Right cardiac atrium (tissue), 5 donors: Measurements from ENCODE around the gene GARNL3. TPM values are rescaled to one million over a fixed set of nuclear protein-coding genes. Genes with fewer than 3 reads are reported as not detected.

Experiments used
- ATAC-seq, 2 donors: fragments of 200-7000 bp; cut with Tn5 transposase; one replicate each; pipeline versions ENCODE4 v1.8.0 to v1.9.1; 2020; ENCODE audit warnings: moderate library complexity in 2 of 2, mild to moderate bottlenecking in 1 of 2
- DNase-seq, 3 donors: peaks; one replicate each; pipeline ENCODE4 v3.0.0-alpha.2; 2020
- H3K27ac ChIP-seq: one replicate; pipeline ENCODE4 v1.5.1; 2013; ENCODE audit warnings: mild to moderate bottlenecking, low read length, control low read depth, moderate library complexity
- H3K27me3 ChIP-seq: one replicate; pipeline ENCODE4 v1.6.1; 2013; ENCODE audit not compliant: control insufficient read depth, insufficient read depth
- H3K4me1 ChIP-seq: one replicate; pipeline ENCODE4 v1.6.1; 2013; ENCODE audit warnings: low read length; ENCODE audit not compliant: control insufficient read depth, insufficient read depth
- H3K4me3 ChIP-seq: one replicate; pipeline ENCODE4 v1.5.1; 2013; ENCODE audit warnings: low read length, control low read depth
- H3K9me3 ChIP-seq: one replicate; pipeline ENCODE4 v1.6.1; 2013; ENCODE audit warnings: low read length; ENCODE audit not compliant: control insufficient read depth
- WGBS: extraction: QIAGEN DNeasy Blood & Tissue Kit; methylation state at CpG from one replicate; pipeline ENCODE4 v1.1.7; 2013; 5-methylcytosine and 5-hydroxymethylcytosine counted together
- intact Hi-C, 4 donors: fragments of 100-400 bp; cut with DNase I; formaldehyde crosslinking; loops; one replicate each; pipeline versions ENCODE4 v1.11.0 to v1.14.0; 2022 to 2023
- polyA plus RNA-seq: library from polyadenylated mRNA; stranded (reverse); fragments of 200-250 nt; gene quantifications from one replicate; pipeline ENCODE4 v1.2.3, GENCODE V29; 2013
- total RNA-seq, 4 donors: library from RNA; stranded (reverse); fragmentation: NEBNext Ultra II Directional; extraction: Animal tissue kit (Norgen Biotek cat#: 25700); gene quantifications; one replicate each; pipeline ENCODE4 v1.2.1, GENCODE V29; 2021
- donor health status: healthy with polysubstance abuse.
- donor health status: DM: no; HTN: yes; CAD: no.
- donor health status: DM: no; HTN: no; CAD: no.
- donor health status: DM: no; HTN: yes; CAD: no; lungs with severe emphysema.
- donor health status: DM: yes; HTN: yes; CAD: no.

The GARNL3 gene
- total and polyA plus RNA-seq, 5 donors: 9.1 to 24.2 (median 16.4) TPM

- intact Hi-C loops: loop anchor here in 1 of 4 donors (10.0 kb wide), 1 partner anchor 182 kb away; no protein-coding TSS in a partner anchor
- no peaks in the 10 kb centered on the region for H3K9me3 ChIP-seq
- WGBS: 62% methylated on average over 13 of the region's 13 CpGs
- no peaks in the 10 kb centered on the region for H3K27me3 ChIP-seq
- no peak overlapping the region for H3K27ac ChIP-seq
- DNase-seq (no peak), ATAC-seq (peak in 1 of 2 donors; percentile 36)
- peaks cover 10% of the 10 kb centered on the region for H3K4me1 ChIP-seq
- H3K4me3 ChIP-seq: no peak overlapping the region
Measured at GRCh38 chr9:127406799-127407491, 142.4 kb downstream of the GARNL3 start.

- Histone ChIP-seq H3K27me3 (no peaks in the 10 kb centered on the region), H3K27ac (no peak overlapping the region), H3K4me1 (peaks cover 10% of the 10 kb centered on the region), H3K4me3 (no peak overlapping the region), H3K9me3 (no peaks in the 10 kb centered on the region)
- DNase-seq: no peak
- intact Hi-C loops: loop anchor here in 1 of 4 donors (10.0 kb wide), 1 partner anchor 183 kb away; no protein-coding TSS in a partner anchor
- ATAC-seq: peak in 1 of 2 donors; percentile 38
- 48% methylated on average over 6 of the region's 6 CpGs for WGBS
Measured at GRCh38 chr9:127407492-127407843, 142.9 kb downstream of the GARNL3 start.

- H3K4me3 ChIP-seq: no peak overlapping the region
- ATAC-seq: no peak
- 83% methylated on average over 4 of the region's 4 CpGs for WGBS
- H3K27ac ChIP-seq: no peak overlapping the region
- peaks cover 10% of the 10 kb centered on the region for H3K4me1 ChIP-seq
- DNase-seq: no peak
- intact Hi-C loops: no loop called here
- no peaks in the 10 kb centered on the region for H3K27me3 ChIP-seq
- H3K9me3 ChIP-seq: no peaks in the 10 kb centered on the region
Measured at GRCh38 chr9:127411122-127411521, 146.5 kb downstream of the GARNL3 start.

- ATAC-seq: no peak
- WGBS: 86% methylated on average over 4 of the region's 4 CpGs
- Histone ChIP-seq H3K4me3 (no peak overlapping the region), H3K9me3 (no peaks in the 10 kb centered on the region), H3K27ac (no peak overlapping the region), H3K27me3 (no peaks in the 10 kb centered on the region), H3K4me1 (no peaks in the 10 kb centered on the region)
- intact Hi-C loops: no loop called here
- DNase-seq: no peak
Measured at GRCh38 chr9:127415141-127415540, 150.6 kb downstream of the GARNL3 start.

- Histone ChIP-seq H3K4me1 (no peaks in the 10 kb centered on the region), H3K4me3 (no peak overlapping the region), H3K27ac (no peak overlapping the region), H3K9me3 (no peaks in the 10 kb centered on the region), H3K27me3 (no peaks in the 10 kb centered on the region)
- intact Hi-C loops: no loop called here
- WGBS: 82% methylated on average over 1 of the region's 1 CpG
- no peak for DNase-seq
- ATAC-seq: no peak
Measured at GRCh38 chr9:127415657-127416056, 151.1 kb downstream of the GARNL3 start.

- Histone ChIP-seq H3K27me3 (no peaks in the 10 kb centered on the region), H3K4me1 (no peaks in the 10 kb centered on the region), H3K4me3 (no peak overlapping the region), H3K9me3 (no peaks in the 10 kb centered on the region), H3K27ac (no peak overlapping the region)
- ATAC-seq (peak in 1 of 2 donors; percentile 23), DNase-seq (no peak)
- intact Hi-C loops: no loop called here
- 73% methylated on average over 15 of the region's 15 CpGs for WGBS
Measured at GRCh38 chr9:127417131-127418036, 152.8 kb downstream of the GARNL3 start.

- intact Hi-C loops: no loop called here
- ATAC-seq: peak; percentile 36 to 48
- DNase-seq: peak in 1 of 3 donors; percentile 69
- H3K27me3 ChIP-seq: no peaks in the 10 kb centered on the region
- no peaks in the 10 kb centered on the region for H3K4me1 ChIP-seq
- no peak overlapping the region for H3K4me3 ChIP-seq
- no peak overlapping the region for H3K27ac ChIP-seq
- no peaks in the 10 kb centered on the region for H3K9me3 ChIP-seq
- whole genome bisulfite sequencing: 62% methylated on average over 12 of the region's 12 CpGs
Measured at GRCh38 chr9:127418037-127418471, 153.5 kb downstream of the GARNL3 start.

GRCh38 chr9:127419348-127419747 lies 154.8 kb downstream of the GARNL3 start:
- intact Hi-C loops: no loop called here
- Histone ChIP-seq H3K27me3 (no peaks in the 10 kb centered on the region), H3K9me3 (no peaks in the 10 kb centered on the region), H3K27ac (no peak overlapping the region), H3K4me3 (no peak overlapping the region), H3K4me1 (no peaks in the 10 kb centered on the region)
- WGBS: 69% methylated on average over 6 of the region's 6 CpGs
- ATAC-seq (no peak), DNase-seq (no peak)

- 91% methylated on average over 7 of the region's 7 CpGs for WGBS
- intact Hi-C loops: no loop called here
Measured at GRCh38 chr9:127421057-127421456, 156.5 kb downstream of the GARNL3 start.

GRCh38 chr9:127422133-127422782 lies 157.7 kb downstream of the GARNL3 start:
- DNase-seq: no peak

More at GRCh38 chr9:127421057-127421456, 156.5 kb downstream of the GARNL3 start:
- H3K4me1 ChIP-seq: no peaks in the 10 kb centered on the region
- DNase-seq (no peak), ATAC-seq (no peak)
- no peaks in the 10 kb centered on the region for H3K27me3 ChIP-seq
- H3K9me3 ChIP-seq: no peaks in the 10 kb centered on the region
- H3K27ac ChIP-seq: no peak overlapping the region
- no peak overlapping the region for H3K4me3 ChIP-seq

GRCh38 chr9:127422787-127423186 lies 158.2 kb downstream of the GARNL3 start:
- ATAC-seq: no peak
- Histone ChIP-seq H3K4me1 (no peaks in the 10 kb centered on the region), H3K4me3 (peak overlapping the region; percentile 76), H3K27ac (no peak overlapping the region), H3K27me3 (no peaks in the 10 kb centered on the region), H3K9me3 (no peaks in the 10 kb centered on the region)
- no peak for DNase-seq
- 48% methylated on average over 6 of the region's 6 CpGs for WGBS
- intact Hi-C loops: no loop called here

More at GRCh38 chr9:127422133-127422782, 157.7 kb downstream of the GARNL3 start:
- WGBS: 77% methylated on average over 10 of the region's 10 CpGs
- ATAC-seq: no peak
- H3K4me1 ChIP-seq: no peaks in the 10 kb centered on the region
- H3K4me3 ChIP-seq: no peak overlapping the region
- no peaks in the 10 kb centered on the region for H3K27me3 ChIP-seq
- no peak overlapping the region for H3K27ac ChIP-seq
- intact Hi-C loops: no loop called here
- H3K9me3 ChIP-seq: no peaks in the 10 kb centered on the region
